H9 (cell line): Measurements from ENCODE around the gene USP6. TPM values are rescaled to one million over a fixed set of nuclear protein-coding genes. Genes with fewer than 3 reads are reported as not detected.
A peak's percentile ranks its signal among the peaks of the same experiment; 100 is the strongest.

Source experiments
- DNase-seq: peaks from one replicate; pipeline ENCODE4 v3.0.0-alpha.2; 2017
- H2AFZ ChIP-seq: one replicate; pipeline ENCODE4 v1.6.1; 2013; ENCODE audit warnings: mild to moderate bottlenecking, low read length, control low read depth, moderate library complexity
- H2AK5ac ChIP-seq: 2 replicates; pipeline ENCODE4 v1.6.1; 2013; ENCODE audit warnings: low read length, control low read depth, mixed read lengths; ENCODE audit not compliant: insufficient read length
- H2BK120ac ChIP-seq: one replicate; pipeline ENCODE4 v1.6.1; 2013; ENCODE audit warnings: low read depth, mild to moderate bottlenecking, low read length, control low read depth, inconsistent platforms; ENCODE audit not compliant: poor library complexity, severe bottlenecking
- H2BK12ac ChIP-seq: 2 replicates; pipeline ENCODE4 v1.6.1; 2013; ENCODE audit warnings: low read length, control low read depth, mixed read lengths, low read depth; ENCODE audit not compliant: insufficient read length
- H2BK15ac ChIP-seq: 2 replicates; pipeline ENCODE4 v1.6.1; 2013; ENCODE audit warnings: low read depth, low read length, control low read depth
- H2BK20ac ChIP-seq: one replicate; pipeline ENCODE4 v1.6.1; 2013; ENCODE audit warnings: low read depth, mild to moderate bottlenecking, low read length, control low read depth, inconsistent platforms; ENCODE audit not compliant: poor library complexity, severe bottlenecking
- H2BK5ac ChIP-seq: 2 replicates; pipeline ENCODE4 v1.6.1; 2013; ENCODE audit warnings: low read length, control low read depth, mixed read lengths; ENCODE audit not compliant: insufficient read length
- H3K14ac ChIP-seq: 2 replicates; pipeline ENCODE4 v1.6.1; 2013; ENCODE audit warnings: low read length, control low read depth; ENCODE audit not compliant: insufficient read depth
- H3K18ac ChIP-seq: 2 replicates; pipeline ENCODE4 v1.6.1; 2013; ENCODE audit warnings: low read depth, mild to moderate bottlenecking, mixed read lengths, low read length, control low read depth; ENCODE audit not compliant: insufficient read length
- H3K23ac ChIP-seq: 2 replicates; pipeline ENCODE4 v1.6.1; 2013; ENCODE audit warnings: low read length, control low read depth, mixed read lengths, low read depth; ENCODE audit not compliant: insufficient read length
- H3K23me2 ChIP-seq: 2 replicates; pipeline ENCODE4 v1.6.1; 2013; ENCODE audit warnings: low read depth, mild to moderate bottlenecking, mixed read lengths, low read length, control low read depth; ENCODE audit not compliant: insufficient read length, poor library complexity, severe bottlenecking
- H3K27ac ChIP-seq: 2 replicates; pipeline ENCODE4 v1.5.1; 2013; ENCODE audit warnings: low read length, control low read depth, mixed read lengths, low read depth; ENCODE audit not compliant: insufficient read length
- H3K27me3 ChIP-seq: 2 replicates; pipeline ENCODE4 v1.6.1; 2013; ENCODE audit warnings: low read length, control low read depth, inconsistent platforms; ENCODE audit not compliant: insufficient read depth
- H3K4ac ChIP-seq: 2 replicates; pipeline ENCODE4 v1.6.1; 2013; ENCODE audit warnings: low read depth, mild to moderate bottlenecking, control low read depth, inconsistent platforms, low read length, moderate library complexity
- H3K4me1 ChIP-seq: 2 replicates; pipeline ENCODE4 v1.6.1; 2013; ENCODE audit warnings: low read length, control low read depth, inconsistent platforms; ENCODE audit not compliant: insufficient read depth
- H3K4me2 ChIP-seq: 2 replicates; pipeline ENCODE4 v1.6.1; 2013; ENCODE audit warnings: low read length, control low read depth, mixed read lengths; ENCODE audit not compliant: insufficient read length, insufficient read depth
- H3K56ac ChIP-seq: 2 replicates; pipeline ENCODE4 v1.6.1; 2013; ENCODE audit warnings: low read depth, mild to moderate bottlenecking, mixed read lengths, low read length, control low read depth; ENCODE audit not compliant: insufficient read length
- H3K79me1 ChIP-seq: 2 replicates; pipeline ENCODE4 v1.6.1; 2013; ENCODE audit warnings: low read depth, mild to moderate bottlenecking, moderate library complexity, low read length, control low read depth, inconsistent platforms; ENCODE audit not compliant: insufficient read depth, poor library complexity, severe bottlenecking
- H3K79me2 ChIP-seq: 2 replicates; pipeline ENCODE4 v1.6.1; 2013; ENCODE audit warnings: low read length, control low read depth, inconsistent platforms; ENCODE audit not compliant: insufficient read depth
- H3K9ac ChIP-seq: 2 replicates; pipeline ENCODE4 v1.6.1; 2013; ENCODE audit warnings: low read length, control low read depth, mixed read lengths; ENCODE audit not compliant: insufficient read length; ENCODE audit errors: extremely low read depth
- H3K9me3 ChIP-seq: one replicate; pipeline ENCODE4 v1.6.1; 2013; ENCODE audit warnings: low read depth, low read length, inconsistent platforms; ENCODE audit not compliant: control insufficient read depth
- H3T11ph ChIP-seq: one replicate; pipeline ENCODE4 v1.6.1; 2013; ENCODE audit warnings: mild to moderate bottlenecking, low read length, control low read depth, inconsistent platforms
- H4K20me1 ChIP-seq: one replicate; pipeline ENCODE4 v1.6.1; 2013; ENCODE audit not compliant: control insufficient read depth, insufficient read length, insufficient read depth
- H4K5ac ChIP-seq: 2 replicates; pipeline ENCODE4 v1.6.1; 2013; ENCODE audit warnings: low read depth, mild to moderate bottlenecking, mixed read lengths, low read length, control low read depth; ENCODE audit not compliant: insufficient read length
- H4K8ac ChIP-seq: replicated peaks from 2 replicates; pipeline ENCODE4 v1.6.1; 2013; ENCODE audit warnings: low read length, control low read depth, mixed read lengths, low read depth; ENCODE audit not compliant: insufficient read length
- H4K91ac ChIP-seq: 2 replicates; pipeline ENCODE4 v1.6.1; 2013; ENCODE audit warnings: low read depth, mild to moderate bottlenecking, moderate library complexity, mixed read lengths, low read length, control low read depth; ENCODE audit not compliant: insufficient read length
- H3K27ac Mint-ChIP-seq, 3 experiments: 2 replicates in 2 of 3; 3 replicates in 1 of 3; pipeline ENCODE4 v1.8.0; 2020 to 2021; ENCODE audit warnings: mixed read lengths in 3 of 3, mild to moderate bottlenecking in 1 of 3, moderate library complexity in 1 of 3
- H3K27me3 Mint-ChIP-seq: 2 replicates; pipeline ENCODE4 v1.8.0; 2021; ENCODE audit warnings: low read depth, mild to moderate bottlenecking, moderate library complexity, mixed read lengths
- H3K36me3 Mint-ChIP-seq, 3 experiments: 2 replicates in 2 of 3; 3 replicates in 1 of 3; pipeline ENCODE4 v1.8.0; 2020 to 2021; ENCODE audit warnings: low read depth in 3 of 3, mixed read lengths in 3 of 3; ENCODE audit not compliant: insufficient read depth in 1 of 3
- H3K4me1 Mint-ChIP-seq, 2 experiments: 2 replicates each; pipeline ENCODE4 v1.8.0; 2020; ENCODE audit warnings: mixed read lengths in 2 of 2
- H3K4me3 Mint-ChIP-seq, 2 experiments: 2 replicates in 1 of 2; 3 replicates in 1 of 2; pipeline ENCODE4 v1.8.0; 2020 to 2021; ENCODE audit warnings: mild to moderate bottlenecking in 2 of 2, mixed read lengths in 2 of 2, moderate library complexity in 1 of 2
- H3K9me3 Mint-ChIP-seq, 2 experiments: 2 replicates in 1 of 2; 3 replicates in 1 of 2; pipeline ENCODE4 v1.8.0; 2020; ENCODE audit warnings: mild to moderate bottlenecking in 2 of 2, mixed read lengths in 2 of 2, moderate library complexity in 1 of 2
- WGBS: extraction: QIAGEN DNeasy Blood & Tissue Kit; methylation state at CpG from one replicate; pipeline ENCODE4 v1.1.7; 2013; ENCODE audit warnings: missing lambda C conversion rate, low lambda C conversion rate, mixed read lengths; ENCODE audit not compliant: insufficient read length; ENCODE audit errors: extremely low coverage; 5-methylcytosine and 5-hydroxymethylcytosine counted together
- total RNA-seq: library from RNA; stranded (reverse); gene quantifications from 2 replicates; pipeline ENCODE4 v1.2.1, GENCODE V29; 2021
- TF ChIP-seq, protein P1 (sequence below): fragments of 200-600 bp; sonication (generic); conservative IDR thresholded peaks from 3 replicates; pipeline ENCODE4 v1.8.0; 2021; ENCODE audit warnings: antibody characterized with exemption, mild to moderate bottlenecking

USP6 gene
- total RNA-seq, 1 experiment from 2014 or later = 0.17 TPM

DNA sequence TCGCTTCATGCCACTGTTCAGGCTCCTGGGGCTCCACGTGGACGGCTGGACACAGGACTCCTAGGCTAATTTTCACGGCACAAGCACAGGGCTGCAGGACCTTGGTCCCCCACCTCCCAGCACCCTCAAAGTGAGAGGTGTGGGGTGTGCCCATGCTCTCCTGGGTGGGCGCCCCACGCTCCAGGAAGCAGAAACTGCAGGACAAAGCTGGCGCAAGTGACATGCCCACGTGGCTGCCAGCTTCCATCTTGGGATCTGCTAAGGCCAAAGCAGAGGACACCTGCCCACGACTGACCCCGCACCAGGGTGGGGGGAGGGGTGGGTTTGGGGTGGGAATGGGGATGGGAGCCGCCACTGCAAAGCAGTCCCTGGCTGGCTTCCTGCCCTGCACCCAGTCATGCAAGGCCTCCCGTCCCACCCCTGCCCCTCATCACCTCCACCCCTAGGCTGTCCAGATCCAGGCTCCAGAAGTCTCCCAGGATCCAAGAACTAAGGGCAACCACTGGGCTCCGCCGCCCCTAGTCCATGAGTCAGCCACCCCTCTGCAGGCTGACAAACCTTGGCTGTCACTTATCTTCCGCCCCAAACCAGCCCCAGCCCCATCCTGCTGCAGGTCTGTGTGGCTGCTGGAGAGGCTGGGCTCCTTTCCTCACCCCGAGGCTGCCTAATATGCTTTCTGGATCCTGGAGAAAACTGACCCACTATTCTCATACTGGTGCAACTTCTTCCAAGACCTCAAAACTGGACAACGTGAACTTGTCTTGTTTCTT lies 11.1 kb downstream of the USP6 start:
- Histone ChIP-seq H2BK12ac (no peak overlapping the region), H3K56ac (no peak overlapping the region), H4K5ac (no peak overlapping the region), H2BK120ac (no peak overlapping the region), H3K9ac (no peak overlapping the region), H3K27me3 (no peaks in the 10 kb centered on the region; the same call in 1 of the 2 replicates), H3K14ac (no peak overlapping the region), H4K91ac (no peak overlapping the region), H3K4me2 (no peak overlapping the region), H3K4ac (no peak overlapping the region), H3K23ac (no peak overlapping the region), H2AFZ (no peak overlapping the region), H4K8ac (no peak overlapping the region), H3K79me2 (no peaks in the 10 kb centered on the region), H3K79me1 (no peaks in the 10 kb centered on the region), H3T11ph (no peak overlapping the region), H3K23me2 (peaks cover 9% of the 10 kb centered on the region), H2AK5ac (no peak overlapping the region), H2BK20ac (no peak overlapping the region), H3K18ac (no peak overlapping the region), H3K4me1 (no peaks in the 10 kb centered on the region), H3K9me3 (no peaks in the 10 kb centered on the region), H4K20me1 (no peaks in the 10 kb centered on the region), H2BK5ac (no peak overlapping the region), H3K27ac (no peak overlapping the region), H2BK15ac (no peak overlapping the region)
- H3K36me3 Mint-ChIP-seq = peaks cover 0 to 3% (median 0%) of the 10 kb centered on the region in 3 experiments; a peak in 2 of 7 replicates
- no peak overlapping the region for H3K4me3 Mint-ChIP-seq
- TF ChIP-seq, protein P1, sequence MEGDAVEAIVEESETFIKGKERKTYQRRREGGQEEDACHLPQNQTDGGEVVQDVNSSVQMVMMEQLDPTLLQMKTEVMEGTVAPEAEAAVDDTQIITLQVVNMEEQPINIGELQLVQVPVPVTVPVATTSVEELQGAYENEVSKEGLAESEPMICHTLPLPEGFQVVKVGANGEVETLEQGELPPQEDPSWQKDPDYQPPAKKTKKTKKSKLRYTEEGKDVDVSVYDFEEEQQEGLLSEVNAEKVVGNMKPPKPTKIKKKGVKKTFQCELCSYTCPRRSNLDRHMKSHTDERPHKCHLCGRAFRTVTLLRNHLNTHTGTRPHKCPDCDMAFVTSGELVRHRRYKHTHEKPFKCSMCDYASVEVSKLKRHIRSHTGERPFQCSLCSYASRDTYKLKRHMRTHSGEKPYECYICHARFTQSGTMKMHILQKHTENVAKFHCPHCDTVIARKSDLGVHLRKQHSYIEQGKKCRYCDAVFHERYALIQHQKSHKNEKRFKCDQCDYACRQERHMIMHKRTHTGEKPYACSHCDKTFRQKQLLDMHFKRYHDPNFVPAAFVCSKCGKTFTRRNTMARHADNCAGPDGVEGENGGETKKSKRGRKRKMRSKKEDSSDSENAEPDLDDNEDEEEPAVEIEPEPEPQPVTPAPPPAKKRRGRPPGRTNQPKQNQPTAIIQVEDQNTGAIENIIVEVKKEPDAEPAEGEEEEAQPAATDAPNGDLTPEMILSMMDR = no peak
- peak overlapping the region in 1 of 3 experiments; percentile 13; a peak in 1 of 7 replicates for H3K27ac Mint-ChIP-seq
- no peak for DNase-seq
- peaks cover 0 to 2% of the 10 kb centered on the region in 2 experiments; a peak in 1 of 5 replicates for H3K9me3 Mint-ChIP-seq
- peaks cover 41% of the 10 kb centered on the region for H3K27me3 Mint-ChIP-seq
- WGBS = no CpG with 5 or more reads among the region's 17 CpGs
- H3K4me1 Mint-ChIP-seq = peaks cover 3% of the 10 kb centered on the region in 2 experiments; a peak in 3 of 4 replicates
